Measurements from ENCODE around the gene UCK2. TPM values are rescaled to one million over a fixed set of nuclear protein-coding genes. Genes with fewer than 3 reads are reported as not detected.

The UCK2 gene
- total and polyA plus RNA-seq, 5 donors from 2014 or later = 5.5 to 12.8 (median 9.9) TPM

- Mint-ChIP-seq H3K27ac (no peak overlapping the region), H3K9me3 (no peaks in the 10 kb centered on the region), H3K36me3 (no peaks in the 10 kb centered on the region), H3K27me3 (peaks cover 10% of the 10 kb centered on the region), H3K4me1 (no peaks in the 10 kb centered on the region), H3K4me3 (no peak overlapping the region)
- DNase-seq = no peak
- H3K4me3 ChIP-seq (ENCODE audit: low read depth, low read length) = no peak overlapping the region
- H3K27ac ChIP-seq (ENCODE audit: insufficient read depth, low read length, poor library complexity, severe bottlenecking) = no peak overlapping the region
- no peak for ATAC-seq (ENCODE audit: low read depth in 2 of 2)
- no peaks in the 10 kb centered on the region for H3K4me1 ChIP-seq (ENCODE audit: control insufficient read depth, insufficient read depth, low read length, poor library complexity, severe bottlenecking)
- no peaks in the 10 kb centered on the region for H3K36me3 ChIP-seq (ENCODE audit: control insufficient read depth, insufficient read depth, low read length)
- H3K9me3 ChIP-seq (ENCODE audit: control insufficient read depth in 2 of 2, low read length in 2 of 2) = no peaks in the 10 kb centered on the region
- H3K27me3 ChIP-seq (ENCODE audit: control insufficient read depth, insufficient read depth, low read length) = no peaks in the 10 kb centered on the region
Observed at GRCh38 chr1:165933446-165934170, 106.2 kb downstream of the UCK2 start.

GRCh38 chr1:165936542-165936941, 109.1 kb downstream of the UCK2 start:
- peak overlapping the region in 1 of 3 donors; percentile 15 for H3K27ac Mint-ChIP-seq
- no peak overlapping the region for H3K4me3 Mint-ChIP-seq
- Histone ChIP-seq H3K9me3 (ENCODE audit: control insufficient read depth in 2 of 2, low read length in 2 of 2) (no peaks in the 10 kb centered on the region), H3K27ac (ENCODE audit: insufficient read depth, low read length, poor library complexity, severe bottlenecking) (no peak overlapping the region), H3K36me3 (ENCODE audit: control insufficient read depth, insufficient read depth, low read length) (no peaks in the 10 kb centered on the region), H3K27me3 (ENCODE audit: control insufficient read depth, insufficient read depth, low read length) (no peaks in the 10 kb centered on the region), H3K4me3 (ENCODE audit: low read depth, low read length) (no peak overlapping the region), H3K4me1 (ENCODE audit: control insufficient read depth, insufficient read depth, low read length, poor library complexity, severe bottlenecking) (no peaks in the 10 kb centered on the region)
- H3K9me3 Mint-ChIP-seq = no peaks in the 10 kb centered on the region
- H3K36me3 Mint-ChIP-seq = no peaks in the 10 kb centered on the region
- H3K4me1 Mint-ChIP-seq = no peaks in the 10 kb centered on the region
- no peak for ATAC-seq (ENCODE audit: low read depth in 2 of 2)
- DNase-seq = no peak
- peaks cover 10% of the 10 kb centered on the region for H3K27me3 Mint-ChIP-seq

GRCh38 chr1:165937829-165938228, 110.4 kb downstream of the UCK2 start:
- no peak overlapping the region for H3K4me3 Mint-ChIP-seq
- no peak overlapping the region for H3K4me3 ChIP-seq (ENCODE audit: low read depth, low read length)
- no peak for ATAC-seq (ENCODE audit: low read depth in 2 of 2)

GRCh38 chr1:165938844-165939243, 111.4 kb downstream of the UCK2 start:
- ATAC-seq (ENCODE audit: low read depth in 2 of 2) (no peak), DNase-seq (no peak)
- Mint-ChIP-seq H3K27ac (no peak overlapping the region), H3K9me3 (no peaks in the 10 kb centered on the region), H3K4me3 (no peak overlapping the region), H3K36me3 (no peaks in the 10 kb centered on the region), H3K27me3 (peaks cover 10% of the 10 kb centered on the region), H3K4me1 (no peaks in the 10 kb centered on the region)
- Histone ChIP-seq H3K36me3 (ENCODE audit: control insufficient read depth, insufficient read depth, low read length) (no peaks in the 10 kb centered on the region), H3K27me3 (ENCODE audit: control insufficient read depth, insufficient read depth, low read length) (no peaks in the 10 kb centered on the region), H3K4me1 (ENCODE audit: control insufficient read depth, insufficient read depth, low read length, poor library complexity, severe bottlenecking) (no peaks in the 10 kb centered on the region), H3K4me3 (ENCODE audit: low read depth, low read length) (no peak overlapping the region), H3K9me3 (ENCODE audit: control insufficient read depth in 2 of 2, low read length in 2 of 2) (no peaks in the 10 kb centered on the region), H3K27ac (ENCODE audit: insufficient read depth, low read length, poor library complexity, severe bottlenecking) (no peak overlapping the region)

More at GRCh38 chr1:165937829-165938228, 110.4 kb downstream of the UCK2 start:
- Mint-ChIP-seq H3K4me1 (no peaks in the 10 kb centered on the region), H3K27me3 (peaks cover 10% of the 10 kb centered on the region), H3K27ac (no peak overlapping the region), H3K36me3 (no peaks in the 10 kb centered on the region), H3K9me3 (no peaks in the 10 kb centered on the region)
- DNase-seq = no peak
- no peak overlapping the region for H3K27ac ChIP-seq (ENCODE audit: insufficient read depth, low read length, poor library complexity, severe bottlenecking)
- H3K27me3 ChIP-seq (ENCODE audit: control insufficient read depth, insufficient read depth, low read length) = no peaks in the 10 kb centered on the region
- H3K4me1 ChIP-seq (ENCODE audit: control insufficient read depth, insufficient read depth, low read length, poor library complexity, severe bottlenecking) = no peaks in the 10 kb centered on the region
- H3K9me3 ChIP-seq (ENCODE audit: control insufficient read depth in 2 of 2, low read length in 2 of 2) = no peaks in the 10 kb centered on the region
- no peaks in the 10 kb centered on the region for H3K36me3 ChIP-seq (ENCODE audit: control insufficient read depth, insufficient read depth, low read length)

DNA sequence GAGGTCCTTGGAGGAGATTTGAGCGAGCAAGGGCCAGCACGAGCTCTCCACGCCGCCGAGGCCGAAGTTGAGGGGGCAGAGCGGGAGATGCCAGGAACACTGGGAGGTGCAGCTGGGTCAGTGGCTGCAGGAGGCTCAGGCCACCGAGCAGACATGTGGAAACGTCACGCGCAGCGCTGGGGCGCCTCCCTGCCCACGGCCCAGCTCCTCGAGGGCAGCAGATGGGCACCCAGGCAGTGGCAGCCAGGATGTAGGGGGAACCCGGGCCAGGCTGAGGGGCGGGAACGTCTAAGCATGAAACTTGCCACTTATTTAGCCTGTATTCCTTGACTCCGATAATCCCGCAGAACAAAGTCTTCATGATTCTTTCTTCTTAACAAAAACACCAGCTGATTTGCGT, 114.1 kb downstream of the UCK2 start:
- Mint-ChIP-seq H3K27ac (no peak overlapping the region), H3K36me3 (no peaks in the 10 kb centered on the region), H3K27me3 (peaks cover 10% of the 10 kb centered on the region), H3K4me1 (no peaks in the 10 kb centered on the region), H3K4me3 (no peak overlapping the region), H3K9me3 (no peaks in the 10 kb centered on the region)
- Histone ChIP-seq H3K36me3 (ENCODE audit: control insufficient read depth, insufficient read depth, low read length) (no peaks in the 10 kb centered on the region), H3K27me3 (ENCODE audit: control insufficient read depth, insufficient read depth, low read length) (no peaks in the 10 kb centered on the region), H3K4me1 (ENCODE audit: control insufficient read depth, insufficient read depth, low read length, poor library complexity, severe bottlenecking) (no peaks in the 10 kb centered on the region), H3K9me3 (ENCODE audit: control insufficient read depth in 2 of 2, low read length in 2 of 2) (no peaks in the 10 kb centered on the region), H3K27ac (ENCODE audit: insufficient read depth, low read length, poor library complexity, severe bottlenecking) (no peak overlapping the region), H3K4me3 (ENCODE audit: low read depth, low read length) (no peak overlapping the region)
- ATAC-seq (ENCODE audit: low read depth in 2 of 2) (no peak), DNase-seq (no peak)

- H3K36me3 ChIP-seq (ENCODE audit: control insufficient read depth, insufficient read depth, low read length) = no peaks in the 10 kb centered on the region
- H3K9me3 ChIP-seq (ENCODE audit: control insufficient read depth in 2 of 2, low read length in 2 of 2) = no peaks in the 10 kb centered on the region
- Mint-ChIP-seq H3K4me3 (no peak overlapping the region), H3K36me3 (no peaks in the 10 kb centered on the region), H3K4me1 (no peaks in the 10 kb centered on the region), H3K27me3 (peaks cover 6% of the 10 kb centered on the region), H3K27ac (no peak overlapping the region), H3K9me3 (no peaks in the 10 kb centered on the region)
- no peaks in the 10 kb centered on the region for H3K27me3 ChIP-seq (ENCODE audit: control insufficient read depth, insufficient read depth, low read length)
- ATAC-seq (ENCODE audit: low read depth in 2 of 2) (no peak), DNase-seq (no peak)
- no peaks in the 10 kb centered on the region for H3K4me1 ChIP-seq (ENCODE audit: control insufficient read depth, insufficient read depth, low read length, poor library complexity, severe bottlenecking)
- no peak overlapping the region for H3K4me3 ChIP-seq (ENCODE audit: low read depth, low read length)
- no peak overlapping the region for H3K27ac ChIP-seq (ENCODE audit: insufficient read depth, low read length, poor library complexity, severe bottlenecking)
Observed at GRCh38 chr1:165942062-165942461, 114.6 kb downstream of the UCK2 start.

GRCh38 chr1:165942927-165943597, 115.6 kb downstream of the UCK2 start:
- peaks cover 0 to 1% (median 0%) of the 10 kb centered on the region in 7 donors for H3K9me3 Mint-ChIP-seq
- DNase-seq (no peak), ATAC-seq (ENCODE audit: low read depth in 2 of 2) (no peak)
- peaks cover 3% of the 10 kb centered on the region for H3K27me3 ChIP-seq (ENCODE audit: control insufficient read depth, insufficient read depth, low read length)
- H3K9me3 ChIP-seq (ENCODE audit: control insufficient read depth in 2 of 2, low read length in 2 of 2) = no peaks in the 10 kb centered on the region
- H3K27me3 Mint-ChIP-seq = peaks cover 6% of the 10 kb centered on the region
- H3K36me3 Mint-ChIP-seq = no peaks in the 10 kb centered on the region
- no peaks in the 10 kb centered on the region for H3K36me3 ChIP-seq (ENCODE audit: control insufficient read depth, insufficient read depth, low read length)
- no peaks in the 10 kb centered on the region for H3K4me1 Mint-ChIP-seq
- no peak overlapping the region for H3K4me3 ChIP-seq (ENCODE audit: low read depth, low read length)
- no peak overlapping the region for H3K4me3 Mint-ChIP-seq
- H3K4me1 ChIP-seq (ENCODE audit: control insufficient read depth, insufficient read depth, low read length, poor library complexity, severe bottlenecking) = no peaks in the 10 kb centered on the region
- H3K27ac ChIP-seq (ENCODE audit: insufficient read depth, low read length, poor library complexity, severe bottlenecking) = no peak overlapping the region
- peak overlapping the region in 1 of 3 donors; percentile 79 for H3K27ac Mint-ChIP-seq

GRCh38 chr1:165945911-165946310, 118.5 kb downstream of the UCK2 start:
- Histone ChIP-seq H3K9me3 (ENCODE audit: control insufficient read depth in 2 of 2, low read length in 2 of 2) (no peaks in the 10 kb centered on the region), H3K27ac (ENCODE audit: insufficient read depth, low read length, poor library complexity, severe bottlenecking) (no peak overlapping the region)
- ATAC-seq (ENCODE audit: low read depth in 2 of 2) = no peak

More at GRCh38 chr1:165945911-165946310, 118.5 kb downstream of the UCK2 start:
- no peaks in the 10 kb centered on the region for H3K4me1 ChIP-seq (ENCODE audit: control insufficient read depth, insufficient read depth, low read length, poor library complexity, severe bottlenecking)
- no peak overlapping the region for H3K27ac Mint-ChIP-seq
- H3K4me3 Mint-ChIP-seq = no peak overlapping the region
- H3K9me3 Mint-ChIP-seq = peaks cover 0 to 1% (median 0%) of the 10 kb centered on the region in 7 donors
- H3K36me3 Mint-ChIP-seq = no peaks in the 10 kb centered on the region
- H3K27me3 ChIP-seq (ENCODE audit: control insufficient read depth, insufficient read depth, low read length) = peaks cover 3% of the 10 kb centered on the region
- H3K4me1 Mint-ChIP-seq = no peaks in the 10 kb centered on the region
- H3K4me3 ChIP-seq (ENCODE audit: low read depth, low read length) = no peak overlapping the region
- H3K36me3 ChIP-seq (ENCODE audit: control insufficient read depth, insufficient read depth, low read length) = no peaks in the 10 kb centered on the region
- no peak for DNase-seq
- H3K27me3 Mint-ChIP-seq = peaks cover 17% of the 10 kb centered on the region

All from CD4-positive, CD25-positive, alpha-beta regulatory T cell (primary cell).